GM12875 (cell line): Measurements from ENCODE around the gene EML6.
"Not testable (repeated sequence)": the region's sequence is repeated elsewhere in the genome, so short reads cannot be mapped to it uniquely, and the experiment has no call there.

Experiments used
- H3K4me3 ChIP-seq: one replicate; pipeline ENCODE4 v1.5.1; 2011; ENCODE audit warnings: low read depth, low read length, control low read depth
- TF ChIP-seq, protein P1 (sequence below): IDR thresholded peaks from 2 replicates; pipeline ENCODE4 v1.5.1; 2011; ENCODE audit warnings: low read depth, mild to moderate bottlenecking, control low read depth, inconsistent platforms, low read length, moderate library complexity, borderline replicate concordance; ENCODE audit not compliant: insufficient read depth

EML6 gene

DNA sequence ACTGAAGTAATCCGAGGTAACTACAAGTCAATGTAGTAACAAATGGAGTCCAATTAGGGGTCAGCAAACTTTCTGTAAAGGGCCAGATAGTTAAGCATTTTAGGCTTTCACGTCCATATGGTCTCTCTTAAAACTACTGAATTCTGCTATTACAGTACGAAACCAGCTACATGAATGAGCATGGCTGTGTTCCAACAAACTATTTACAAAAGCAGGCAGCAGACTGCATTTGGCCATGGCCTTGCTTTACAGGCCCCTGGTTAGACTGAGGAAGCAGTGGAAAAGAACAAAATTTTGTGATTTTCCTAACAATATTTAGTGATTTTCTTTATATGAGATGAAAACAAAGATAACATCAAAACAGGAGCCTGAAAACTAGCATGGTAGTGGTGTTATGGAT, 262.8 kb downstream of the EML6 start:
- TF ChIP-seq, protein P1, sequence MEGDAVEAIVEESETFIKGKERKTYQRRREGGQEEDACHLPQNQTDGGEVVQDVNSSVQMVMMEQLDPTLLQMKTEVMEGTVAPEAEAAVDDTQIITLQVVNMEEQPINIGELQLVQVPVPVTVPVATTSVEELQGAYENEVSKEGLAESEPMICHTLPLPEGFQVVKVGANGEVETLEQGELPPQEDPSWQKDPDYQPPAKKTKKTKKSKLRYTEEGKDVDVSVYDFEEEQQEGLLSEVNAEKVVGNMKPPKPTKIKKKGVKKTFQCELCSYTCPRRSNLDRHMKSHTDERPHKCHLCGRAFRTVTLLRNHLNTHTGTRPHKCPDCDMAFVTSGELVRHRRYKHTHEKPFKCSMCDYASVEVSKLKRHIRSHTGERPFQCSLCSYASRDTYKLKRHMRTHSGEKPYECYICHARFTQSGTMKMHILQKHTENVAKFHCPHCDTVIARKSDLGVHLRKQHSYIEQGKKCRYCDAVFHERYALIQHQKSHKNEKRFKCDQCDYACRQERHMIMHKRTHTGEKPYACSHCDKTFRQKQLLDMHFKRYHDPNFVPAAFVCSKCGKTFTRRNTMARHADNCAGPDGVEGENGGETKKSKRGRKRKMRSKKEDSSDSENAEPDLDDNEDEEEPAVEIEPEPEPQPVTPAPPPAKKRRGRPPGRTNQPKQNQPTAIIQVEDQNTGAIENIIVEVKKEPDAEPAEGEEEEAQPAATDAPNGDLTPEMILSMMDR, result no peak
- no peak overlapping the region for H3K4me3 ChIP-seq

DNA sequence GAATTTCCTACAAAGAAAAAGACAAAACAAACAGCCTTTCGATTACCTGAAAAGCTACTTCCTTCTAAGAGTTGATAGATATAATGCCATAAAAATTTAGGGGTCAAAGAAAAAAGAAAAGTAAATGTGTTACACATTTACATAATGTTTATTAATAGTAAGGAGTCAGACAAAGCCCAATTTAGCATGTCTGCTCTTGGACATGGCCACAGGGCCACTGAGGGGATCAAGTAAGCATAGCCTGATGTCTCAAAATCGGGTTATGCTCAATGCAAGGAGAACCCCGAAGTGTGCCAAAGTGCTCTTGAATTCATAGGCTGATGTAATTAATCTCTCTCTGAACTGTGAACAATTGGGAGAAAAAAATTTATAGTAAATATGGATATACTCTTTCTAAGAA, 265.1 kb downstream of the EML6 start:
- TF ChIP-seq, protein P1, result no peak
- H3K4me3 ChIP-seq, result no peak overlapping the region

DNA sequence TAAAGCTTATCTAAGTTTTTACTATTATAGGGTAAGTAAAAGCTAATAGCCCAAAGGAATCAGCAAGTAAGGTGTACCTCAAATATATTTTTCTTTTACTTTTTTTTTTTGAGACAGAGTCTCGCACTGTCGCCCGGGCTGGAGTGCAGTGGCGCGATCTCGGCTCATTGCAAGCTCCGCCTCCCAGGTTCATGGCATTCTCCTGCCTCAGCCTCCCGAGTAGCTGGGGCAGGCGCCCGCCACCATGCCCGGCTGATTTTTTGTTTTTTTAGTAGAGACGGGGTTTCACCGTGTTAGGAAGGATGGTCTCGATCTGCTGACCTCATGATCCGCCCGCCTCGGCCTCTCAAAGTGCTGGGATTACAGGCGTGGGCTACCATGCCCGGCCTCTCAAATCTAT, 267.2 kb downstream of the EML6 start:
- H3K4me3 ChIP-seq, result not testable (repeated sequence)

DNA sequence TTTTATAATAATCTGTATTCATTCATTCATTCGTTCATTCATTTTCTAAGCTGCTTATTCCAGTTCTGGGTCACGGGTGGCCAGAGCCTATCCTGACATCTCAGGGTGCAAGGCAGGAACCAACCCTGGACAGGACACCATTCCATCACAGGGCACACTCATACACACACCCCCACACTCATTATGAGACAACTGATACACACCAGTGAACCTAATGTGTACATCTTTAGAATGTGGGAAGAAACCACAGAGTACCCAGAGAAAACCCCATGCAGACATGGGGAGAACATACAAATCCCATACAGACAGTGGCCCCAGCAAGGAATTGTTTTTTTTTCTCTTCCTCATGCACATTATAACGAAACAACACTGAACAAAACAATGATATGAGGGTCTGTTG, 272.1 kb downstream of the EML6 start:
- H3K4me3 ChIP-seq, result no peak overlapping the region
- TF ChIP-seq, protein P1, result no peak

DNA sequence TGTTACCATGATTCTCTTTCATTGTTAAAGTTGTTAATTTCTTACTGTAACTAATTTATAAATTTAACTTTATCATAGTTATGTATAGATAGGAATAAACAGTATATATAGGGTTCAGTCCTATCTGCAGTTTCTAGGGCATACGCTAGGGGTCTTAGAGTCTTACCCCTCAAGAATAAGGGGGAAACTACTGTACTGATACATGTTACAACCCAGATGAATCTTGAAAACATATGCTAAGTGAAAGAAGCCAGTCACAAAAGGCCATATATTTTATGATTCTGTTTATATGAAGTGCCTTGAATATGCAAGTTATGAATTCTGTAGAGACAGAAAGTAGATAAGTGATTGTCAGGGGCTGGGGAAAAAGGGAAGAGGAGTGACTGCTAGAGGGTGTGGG, 274.4 kb downstream of the EML6 start:
- TF ChIP-seq, protein P1, result no peak
- no peak overlapping the region for H3K4me3 ChIP-seq

DNA sequence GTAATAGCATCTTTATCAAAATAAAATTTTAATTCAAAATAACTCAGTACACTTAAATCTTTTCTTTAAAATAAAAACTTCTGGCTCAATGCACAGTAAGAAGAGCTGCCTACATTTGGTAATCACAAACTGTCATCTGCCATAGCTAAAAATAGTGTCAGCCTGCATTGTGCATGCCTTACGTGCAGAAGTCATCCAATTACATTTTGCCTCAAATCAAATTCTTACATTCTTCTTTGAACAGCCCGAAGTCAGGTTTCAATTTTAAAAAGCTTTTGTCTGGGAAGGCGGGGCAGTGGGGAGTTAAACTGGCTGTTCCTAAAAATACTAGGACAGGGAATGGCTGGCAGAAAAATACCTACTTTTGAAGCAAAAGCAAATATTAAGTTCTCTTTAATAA, 275.7 kb downstream of the EML6 start:
- TF ChIP-seq, protein P1, result no peak
- no peak overlapping the region for H3K4me3 ChIP-seq

DNA sequence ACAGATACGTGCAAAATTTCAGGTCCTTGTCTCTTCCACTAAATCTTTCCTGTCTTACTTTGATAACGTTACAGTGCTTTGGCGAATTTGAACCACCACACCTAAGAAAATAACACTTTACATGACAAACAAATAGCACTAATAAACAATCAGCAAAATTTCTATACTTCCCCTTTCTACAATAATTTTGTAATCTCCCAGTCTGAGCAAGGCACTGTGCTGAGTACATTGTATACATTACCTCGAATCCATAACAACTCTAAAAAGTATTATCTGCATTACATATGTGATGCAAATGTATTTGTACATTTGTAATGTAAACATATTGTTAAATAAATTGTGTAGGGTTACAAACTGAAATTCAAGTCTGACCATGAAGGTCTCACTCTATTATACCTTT, 276.9 kb downstream of the EML6 start:
- TF ChIP-seq, protein P1, result no peak
- no peak overlapping the region for H3K4me3 ChIP-seq

DNA sequence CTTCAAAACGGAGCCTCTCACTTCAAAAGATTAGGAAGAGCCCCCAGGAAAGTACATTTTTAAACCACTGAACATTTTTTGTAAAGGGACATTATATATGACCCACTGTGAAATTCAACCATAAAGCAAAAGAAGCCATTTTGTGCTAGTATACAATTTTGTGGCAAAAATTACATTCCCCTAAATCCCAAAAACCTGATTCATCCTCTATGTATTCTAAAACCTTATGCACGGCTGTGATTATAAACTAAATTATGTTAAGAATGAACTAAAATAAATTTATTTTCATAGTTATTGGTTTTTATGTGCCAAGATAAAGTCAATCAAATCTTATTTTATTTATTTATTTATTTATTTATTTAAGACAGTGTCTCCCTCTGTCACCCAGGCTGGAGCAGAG, 278.3 kb downstream of the EML6 start:
- TF ChIP-seq, protein P1, result no peak
- H3K4me3 ChIP-seq, result no peak overlapping the region
